K562 (cell line): Measurements from ENCODE around the gene SLC10A1. TPM values are rescaled to one million over a fixed set of nuclear protein-coding genes. Genes with fewer than 3 reads are reported as not detected.
A peak's percentile ranks its signal among the peaks of the same experiment; 100 is the strongest.

Source experiments
- ATAC-seq: fragments of 200-7000 bp; cut with Tn5 transposase; 3 replicates; pipeline ENCODE4 v1.9.1; 2020; ENCODE audit warnings: moderate library complexity
- BruUV-seq: library from RNA; stranded (reverse); fragments of 400-500 nt; replicated peaks from 2 replicates; lab custom pipeline; 2021; lab: Mats Ljungman, UMichigan
- CTCF ChIA-PET: fragments of 300-600 bp; formaldehyde crosslinking; extraction: SDS; loops from one replicate; lab custom pipeline; 2021; ENCODE audit warnings: low intra/inter-chr PET ratio; lab: Yijun Ruan, JAX
- POLR2A ChIA-PET: fragments of 300-600, 350-650 bp; sonication (Branson Sonifier 250); formaldehyde crosslinking; extraction: SDS; loops from one replicate; lab custom pipeline; 2021; ENCODE audit warnings: antibody characterized with exemption, inconsistent platforms; lab: Yijun Ruan, JAX
- DNase-seq, 4 experiments: peaks; one replicate each; pipeline versions ENCODE4 v3.0.0 to v3.0.0-alpha.2; 2011 to 2018; ENCODE audit warnings: low spot score in 3 of 4, mixed read lengths in 3 of 4; ENCODE audit errors: extremely low read depth in 1 of 4
- FAIRE-seq: peaks from 2 replicates; lab custom pipeline; 2011; peaks lifted over from hg19 to GRCh38; lab: Jason Lieb, UNC
- H2AFZ ChIP-seq: 2 replicates; pipeline ENCODE4 v1.6.0; 2011; ENCODE audit warnings: low read depth, low read length, control low read depth, inconsistent platforms
- H3K27ac ChIP-seq: fragments of 200-600 bp; 3 replicates; pipeline ENCODE4 v1.8.0; 2011; ENCODE audit warnings: low read depth, mild to moderate bottlenecking, control low read depth, inconsistent platforms, low read length, moderate library complexity, mixed read lengths; ENCODE audit errors: extremely low read depth
- H3K27me3 ChIP-seq, 2 experiments: fragments of 300-600 bp in 1 of 2; 2 replicates in 1 of 2; 3 replicates in 1 of 2; pipeline versions ENCODE4 v1.6.0 to v1.8.0; 2011; ENCODE audit warnings: inconsistent platforms in 2 of 2, low read length in 2 of 2, mild to moderate bottlenecking in 1 of 2, mixed read lengths in 1 of 2, moderate library complexity in 1 of 2; ENCODE audit not compliant: control insufficient read depth in 2 of 2, insufficient read depth in 2 of 2
- H3K36me3 ChIP-seq: fragments of 300-600 bp; 3 replicates; pipeline ENCODE4 v1.8.0; 2011; ENCODE audit warnings: mild to moderate bottlenecking, low read length, inconsistent platforms; ENCODE audit not compliant: control insufficient read depth, insufficient read depth
- H3K4me1 ChIP-seq, 2 experiments: fragments of 200-600 bp in 1 of 2; replicated peaks in 1 of 2; 2 replicates in 1 of 2; 3 replicates in 1 of 2; pipeline versions ENCODE4 v1.5.1 to v1.8.0; 2011; ENCODE audit warnings: inconsistent platforms in 2 of 2, low read length in 2 of 2, mild to moderate bottlenecking in 1 of 2, mixed read lengths in 1 of 2, moderate library complexity in 1 of 2; ENCODE audit not compliant: control insufficient read depth in 2 of 2, insufficient read depth in 2 of 2
- H3K4me2 ChIP-seq: 2 replicates; pipeline ENCODE4 v1.6.1; 2011; ENCODE audit warnings: low read length, control low read depth, inconsistent platforms, mixed read lengths; ENCODE audit not compliant: insufficient read depth
- H3K4me3 ChIP-seq: fragments of 200-600 bp; sonication (generic), shearing (Covaris generic); 2 replicates; pipeline ENCODE4 v1.5.1; 2016; ENCODE audit warnings: control low read depth, inconsistent platforms
- H3K79me2 ChIP-seq: fragments of 200-600 bp; 3 replicates; pipeline ENCODE4 v1.8.0; 2011; ENCODE audit warnings: low read length, inconsistent platforms; ENCODE audit not compliant: control insufficient read depth, insufficient read depth
- H3K9ac ChIP-seq, 2 experiments: 2 replicates each; pipeline versions ENCODE4 v1.6.0 to v1.6.1; 2011; ENCODE audit warnings: low read depth in 2 of 2, low read length in 2 of 2, control low read depth in 1 of 2, inconsistent platforms in 1 of 2, mild to moderate bottlenecking in 1 of 2, mixed read lengths in 1 of 2; ENCODE audit not compliant: insufficient read depth in 1 of 2
- H3K9me1 ChIP-seq: one replicate; pipeline ENCODE4 v1.6.0; 2011; ENCODE audit warnings: inconsistent platforms, mild to moderate bottlenecking, low read length, moderate library complexity; ENCODE audit not compliant: control insufficient read depth, insufficient read depth
- H3K9me3 ChIP-seq: replicated peaks from 2 replicates; pipeline ENCODE4 v1.5.1; 2011; ENCODE audit warnings: low read depth, low read length, inconsistent platforms; ENCODE audit not compliant: control insufficient read depth, insufficient read depth
- H4K20me1 ChIP-seq: replicated peaks from 2 replicates; pipeline ENCODE4 v1.6.1; 2011; ENCODE audit warnings: low read length, inconsistent platforms, mixed read lengths; ENCODE audit not compliant: control insufficient read depth, insufficient read depth
- ARID2 ChIP-seq: fragments of 450-650 bp; IDR thresholded peaks from 2 replicates; pipeline ENCODE4 v1.6.1; 2017; ENCODE audit warnings: antibody characterized with exemption, mild to moderate bottlenecking
- CEBPZ ChIP-seq: fragments of 150-350 bp; IDR thresholded peaks from 2 replicates; pipeline ENCODE4 v1.6.1; 2014; ENCODE audit warnings: low read depth, mild to moderate bottlenecking, low read length, borderline replicate concordance
- CUX1 ChIP-seq: fragments of 200-800 bp; sonication (Bioruptor generic); IDR thresholded peaks from 2 replicates; pipeline ENCODE4 v1.6.1; 2016; ENCODE audit warnings: missing genetic modification characterization, missing compliant biosample characterization
- ETS1 ChIP-seq: conservative IDR thresholded peaks from 2 replicates; pipeline ENCODE4 v1.6.1; 2011; ENCODE audit warnings: low read depth, mild to moderate bottlenecking, low read length; ENCODE audit not compliant: control insufficient read depth
- HDAC2 ChIP-seq: fragments of 450-650 bp; IDR thresholded peaks from 2 replicates; pipeline ENCODE4 v1.6.1; 2016; ENCODE audit warnings: mild to moderate bottlenecking
- HNRNPUL1 ChIP-seq: fragments of 200-400 bp; formaldehyde crosslinking; IDR thresholded peaks from 2 replicates; pipeline ENCODE4 v1.6.1; 2017; ENCODE audit warnings: low read length
- IRF1 ChIP-seq: sonication (generic); formaldehyde crosslinking; IDR thresholded peaks from 2 replicates; pipeline ENCODE4 v1.8.0; 2022; ENCODE audit warnings: missing genetic modification reagents, mild to moderate bottlenecking, borderline replicate concordance
- KAT7 ChIP-seq: sonication (generic); formaldehyde crosslinking; IDR thresholded peaks from 2 replicates; pipeline ENCODE4 v1.8.0; 2022; ENCODE audit warnings: missing genetic modification reagents, mild to moderate bottlenecking, borderline replicate concordance
- POLR2AphosphoS5 ChIP-seq: IDR thresholded peaks from 2 replicates; pipeline ENCODE4 v1.6.1; 2011; ENCODE audit warnings: mild to moderate bottlenecking, low read depth, low read length, moderate library complexity; ENCODE audit not compliant: control insufficient read depth, insufficient read depth
- ZFP1 ChIP-seq: fragments of 450-650 bp; formaldehyde crosslinking; IDR thresholded peaks from 2 replicates; pipeline ENCODE4 v1.4.0; 2020; ENCODE audit warnings: mild to moderate bottlenecking, mixed read lengths
- ZFPM2 ChIP-seq: fragments of 250-450 bp; sonication (Bioruptor Pico); IDR thresholded peaks from 2 replicates; pipeline ENCODE4 v1.5.1; 2022; ENCODE audit warnings: mild to moderate bottlenecking
- WGBS: fragments of 100-300 bp; shearing (Covaris generic); methylation state at CpG from one replicate; pipeline ENCODE4 v1.1.6; 2016; ENCODE audit warnings: low coverage, mixed read lengths; ENCODE audit not compliant: insufficient coverage; ENCODE audit errors: missing lambda C conversion rate; 5-methylcytosine and 5-hydroxymethylcytosine counted together
- in situ Hi-C: fragments of 300-500 bp; cut with MboI; formaldehyde crosslinking; loops from 4 replicates; pipeline ENCODE4 v1.15.0; 2018; ENCODE audit warnings: inconsistent platforms, mixed read lengths
- intact Hi-C: fragments of 100-400 bp; cut with micrococcal nuclease; formaldehyde crosslinking; loops from 2 replicates; pipeline ENCODE4 v1.14.2; 2022
- polyA plus RNA-seq, 8 experiments: library from polyadenylated mRNA; depleted of rRNA in 4 of 8; stranded (reverse) in 5 of 8; unstranded in 3 of 8; fragments of >200 nt; fragmentation: Nextera tagmentation in 2 of 8; fragmentation: Illumina TruSeq in 1 of 8; extraction: Ambion mirVana in 2 of 8; extraction: Trizol in 1 of 8; gene quantifications; 2 replicates each; pipeline versions ENCODE4 v1.2.1 to v1.2.3, GENCODE V29; 2011 to 2014; ENCODE audit warnings: inconsistent platforms in 1 of 8, missing spikeins in 1 of 8
- total RNA-seq, 7 experiments: library from RNA; depleted of rRNA in 6 of 7; stranded (reverse); fragments of >200 nt in 6 of 7; fragmentation: Illumina TruSeq in 2 of 7; extraction: Trizol in 2 of 7; gene quantifications; 2 replicates each; pipeline versions ENCODE4 v1.2.1 to v1.2.3, GENCODE V29; 2011 to 2021; ENCODE audit warnings: low replicate concordance in 1 of 7

Gene SLC10A1
- total and polyA plus RNA-seq, 9 of the 15 experiments (the other 6 are each of a cell fraction or from before 2014, with no cell fraction given), result not detected

GRCh38 chr14:69727860-69728259 is 69.2 kb downstream of the SLC10A1 start:
- no peak overlapping the region for H3K27ac ChIP-seq
- no TSS peak for BruUV-seq
- ChIA-PET POLR2A (interaction anchor here (0.8 kb wide), 1 partner anchor 35 kb away, joined by 3 read pairs; no protein-coding TSS in a partner anchor), CTCF (interaction anchor here (3.9 kb wide), 1 partner anchor 143 kb away, joined by 47 read pairs; no protein-coding TSS in a partner anchor)
- H3K4me2 ChIP-seq, result no peak overlapping the region
- FAIRE-seq (no peak), ATAC-seq (no peak), DNase-seq (no peak)
- 0 out of 2 replicates have a peak overlapping the region, but pooled peaks have one; percentile 16 for H2AFZ ChIP-seq
- no peaks in the 10 kb centered on the region for H4K20me1 ChIP-seq
- peaks cover 0 to 9% of the 10 kb centered on the region in 2 experiments; a peak in 3 of 5 replicates for H3K4me1 ChIP-seq
- in situ Hi-C loops, result loop anchor here (5.0 kb wide), 1 partner anchor 146 kb away; no protein-coding TSS in a partner anchor
- no peaks in the 10 kb centered on the region for H3K9me1 ChIP-seq
- no peak overlapping the region for H3K4me3 ChIP-seq
- no peaks in the 10 kb centered on the region for H3K36me3 ChIP-seq
- no peaks in the 10 kb centered on the region for H3K9me3 ChIP-seq
- H3K79me2 ChIP-seq, result no peaks in the 10 kb centered on the region
- H3K9ac ChIP-seq, result no peak overlapping the region
- intact Hi-C loops, result no loop called here
- WGBS, result 80% methylated on average over 1 of the region's 4 CpGs
- no peaks in the 10 kb centered on the region for H3K27me3 ChIP-seq
- TF ChIP-seq IRF1 (no peak), KAT7 (CRISPR knock-in tag) (no peak), HDAC2 (no peak), ARID2 (no peak), ZFP1 (CRISPR knock-in tag) (no peak), CEBPZ (no peak), ETS1 (no peak), ZFPM2 (CRISPR knock-in tag) (no peak), POLR2AphosphoS5 (no peak), CUX1 (CRISPR knock-in tag) (no peak), HNRNPUL1 (no peak)
